Astrocyte (in vitro differentiated cells and primary cell): ENCODE measurements around the gene CDNF.

Source experiments
- EZH2 ChIP-seq: IDR thresholded peaks from 2 replicates; pipeline ENCODE4 v1.6.1; 2012; ENCODE audit warnings: mild to moderate bottlenecking, low read length, inconsistent platforms; ENCODE audit not compliant: insufficient read depth
- TF ChIP-seq, protein P1 (sequence below): IDR thresholded peaks from 2 replicates; pipeline ENCODE4 v1.5.1; 2011; ENCODE audit warnings: low read depth, mild to moderate bottlenecking, inconsistent platforms, low read length, moderate library complexity; ENCODE audit not compliant: insufficient read depth

DNA sequence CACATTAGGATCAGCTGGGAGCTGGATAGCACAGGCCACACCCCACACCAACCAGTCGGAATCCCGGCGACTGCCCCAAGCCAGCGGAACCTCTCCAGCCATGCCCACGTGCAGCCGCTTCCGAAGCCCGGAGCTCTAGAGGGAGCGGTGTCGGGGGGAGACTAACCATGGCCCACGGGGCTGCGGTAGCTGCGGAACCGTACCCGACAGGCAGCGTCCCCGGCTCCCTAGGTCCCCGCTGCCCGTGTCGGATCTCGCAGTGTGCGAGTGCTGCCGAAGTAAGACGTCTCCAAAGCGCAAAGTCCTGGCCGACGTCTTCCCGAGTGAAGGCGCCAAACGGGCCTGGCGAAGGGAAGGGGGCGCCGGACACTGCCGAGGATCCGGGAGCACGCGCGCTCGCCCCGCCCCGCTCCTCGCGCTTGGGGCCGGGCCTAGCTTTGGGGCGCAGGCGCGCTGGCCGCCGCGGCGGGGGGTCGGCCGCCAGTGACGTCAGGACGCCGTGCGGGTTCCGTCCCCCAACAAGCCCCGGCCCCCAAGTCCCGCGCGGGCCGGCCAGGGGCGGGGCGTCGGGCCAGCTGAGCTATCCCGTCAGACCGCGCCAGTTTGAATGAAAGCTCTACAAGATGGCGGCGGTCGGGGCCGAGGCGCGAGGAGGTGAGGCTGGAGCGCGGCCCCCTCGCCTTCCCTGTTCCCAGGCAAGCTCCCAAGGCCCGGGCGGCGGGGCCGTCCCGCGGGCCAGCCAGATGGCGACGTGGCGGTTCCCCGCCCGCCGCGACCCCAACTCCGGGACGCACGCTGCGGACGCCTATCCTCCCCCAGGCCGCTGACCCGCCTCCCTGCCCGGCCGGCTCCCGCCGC lies 40.7 kb upstream of the CDNF start, which contains the start of gene SUV39H2:
- TF ChIP-seq, protein P1, sequence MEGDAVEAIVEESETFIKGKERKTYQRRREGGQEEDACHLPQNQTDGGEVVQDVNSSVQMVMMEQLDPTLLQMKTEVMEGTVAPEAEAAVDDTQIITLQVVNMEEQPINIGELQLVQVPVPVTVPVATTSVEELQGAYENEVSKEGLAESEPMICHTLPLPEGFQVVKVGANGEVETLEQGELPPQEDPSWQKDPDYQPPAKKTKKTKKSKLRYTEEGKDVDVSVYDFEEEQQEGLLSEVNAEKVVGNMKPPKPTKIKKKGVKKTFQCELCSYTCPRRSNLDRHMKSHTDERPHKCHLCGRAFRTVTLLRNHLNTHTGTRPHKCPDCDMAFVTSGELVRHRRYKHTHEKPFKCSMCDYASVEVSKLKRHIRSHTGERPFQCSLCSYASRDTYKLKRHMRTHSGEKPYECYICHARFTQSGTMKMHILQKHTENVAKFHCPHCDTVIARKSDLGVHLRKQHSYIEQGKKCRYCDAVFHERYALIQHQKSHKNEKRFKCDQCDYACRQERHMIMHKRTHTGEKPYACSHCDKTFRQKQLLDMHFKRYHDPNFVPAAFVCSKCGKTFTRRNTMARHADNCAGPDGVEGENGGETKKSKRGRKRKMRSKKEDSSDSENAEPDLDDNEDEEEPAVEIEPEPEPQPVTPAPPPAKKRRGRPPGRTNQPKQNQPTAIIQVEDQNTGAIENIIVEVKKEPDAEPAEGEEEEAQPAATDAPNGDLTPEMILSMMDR, result no peak
- TF ChIP-seq EZH2, result no peak
